Ishikawa (cell line): ENCODE measurements around the gene OR9A2.

ENCODE experiments used
- CEBPB ChIP-seq: IDR thresholded peaks from 2 replicates; pipeline ENCODE4 v1.6.1; 2012
- CREB1 ChIP-seq: IDR thresholded peaks from 2 replicates; pipeline ENCODE4 v1.6.1; 2012; ENCODE audit warnings: low read depth
- EGR1 ChIP-seq: IDR thresholded peaks from 2 replicates; pipeline ENCODE4 v1.6.1; 2012
- EP300 ChIP-seq: IDR thresholded peaks from 2 replicates; pipeline ENCODE4 v1.6.1; 2012; ENCODE audit warnings: borderline replicate concordance
- FOXM1 ChIP-seq: IDR thresholded peaks from 2 replicates; pipeline ENCODE4 v1.6.1; 2012; ENCODE audit warnings: low read depth, borderline replicate concordance
- MAX ChIP-seq: IDR thresholded peaks from 2 replicates; pipeline ENCODE4 v1.6.1; 2012
- NFIC ChIP-seq: IDR thresholded peaks from 2 replicates; pipeline ENCODE4 v1.6.1; 2012
- RAD21 ChIP-seq: IDR thresholded peaks from 2 replicates; pipeline ENCODE4 v1.6.1; 2012; ENCODE audit warnings: low read depth
- REST ChIP-seq: IDR thresholded peaks from 2 replicates; pipeline ENCODE4 v1.6.1; 2012; ENCODE audit warnings: low read depth, mild to moderate bottlenecking
- TAF1 ChIP-seq: IDR thresholded peaks from 2 replicates; pipeline ENCODE4 v1.6.1; 2012; ENCODE audit warnings: low read depth, mild to moderate bottlenecking
- TCF12 ChIP-seq: IDR thresholded peaks from 2 replicates; pipeline ENCODE4 v1.6.1; 2012; ENCODE audit warnings: low read depth
- TEAD4 ChIP-seq: IDR thresholded peaks from 2 replicates; pipeline ENCODE4 v1.6.1; 2012
- USF1 ChIP-seq: IDR thresholded peaks from 2 replicates; pipeline ENCODE4 v1.6.1; 2012
- YY1 ChIP-seq: IDR thresholded peaks from 2 replicates; pipeline ENCODE4 v1.6.1; 2012; ENCODE audit warnings: low read depth
- ZBTB7A ChIP-seq: IDR thresholded peaks from 2 replicates; pipeline ENCODE4 v1.6.1; 2012; ENCODE audit warnings: low read depth

OR9A2 gene

GRCh38 chr7:143038635-143039034, 11.7 kb upstream of the OR9A2 start:
- TF ChIP-seq EGR1 = no peak
- no peak for TF ChIP-seq TCF12

- TF ChIP-seq TAF1 (no peak), EGR1 (no peak), REST (no peak), MAX (no peak), RAD21 (no peak), EP300 (no peak), CREB1 (no peak), TEAD4 (no peak), CEBPB (no peak), TCF12 (no peak), USF1 (no peak), NFIC (no peak), YY1 (no peak), ZBTB7A (no peak), FOXM1 (no peak)
Observed at GRCh38 chr7:143027683-143028082, 751 bp upstream of the OR9A2 start.

- TF ChIP-seq TAF1 (no peak), MAX (no peak), TCF12 (no peak), REST (no peak)
Observed at GRCh38 chr7:143025371-143025770, 1.6 kb downstream of the OR9A2 start.

- no peak for TF ChIP-seq MAX
- TF ChIP-seq TAF1 = no peak
- no peak for TF ChIP-seq YY1
- TF ChIP-seq CEBPB = no peak
- TF ChIP-seq ZBTB7A = no peak
- TF ChIP-seq TEAD4 = no peak
- no peak for TF ChIP-seq FOXM1
- TF ChIP-seq RAD21 = no peak
- no peak for TF ChIP-seq REST
- TF ChIP-seq NFIC = no peak
- no peak for TF ChIP-seq USF1
- no peak for TF ChIP-seq EP300
- TF ChIP-seq TCF12 = no peak
Observed at GRCh38 chr7:143023047-143023446, 3.9 kb downstream of the OR9A2 start.

GRCh38 chr7:143018931-143019330, 8.0 kb downstream of the OR9A2 start:
- TF ChIP-seq TCF12 (no peak), CEBPB (no peak), ZBTB7A (no peak), TAF1 (no peak), EGR1 (no peak), MAX (no peak), YY1 (no peak), NFIC (no peak), REST (no peak), RAD21 (no peak), FOXM1 (no peak), USF1 (no peak), EP300 (no peak)
